Nucleus accumbens (tissue), 56 donors: ENCODE results near the gene CLGN.

Source experiments
- DNase-seq, 56 donors: peaks; one replicate each; lab custom pipeline; 2025; lab: John Stamatoyannopoulos, UW

Gene CLGN

GRCh38 chr4:140343303-140343702, 84.1 kb downstream of the CLGN start:
- no peak for DNase-seq

GRCh38 chr4:140342620-140343019, 84.8 kb downstream of the CLGN start:
- no peak for DNase-seq
